Activated T-helper 17 cell treated with anti-CD3 and anti-CD28 coated beads, Interleukin-2, amount 50 U/mL, for 72 hours (primary cell): ENCODE measurements around the gene URI1. TPM values are rescaled to one million over a fixed set of nuclear protein-coding genes. Genes with fewer than 3 reads are reported as not detected.
A peak's percentile ranks its signal among the peaks of the same experiment; 100 is the strongest.
"Not testable (repeated sequence)": the region's sequence is repeated elsewhere in the genome, so short reads cannot be mapped to it uniquely, and the experiment has no call there.

Experiments
- ATAC-seq: fragments of 150-1000 bp; cut with Tn5 transposase; replicated peaks from 2 replicates; pipeline ENCODE4 v1.10.0; 2021; ENCODE audit warnings: mild to moderate bottlenecking, moderate library complexity
- H3K27ac Mint-ChIP-seq: one replicate; pipeline ENCODE4 v1.8.0; 2022; ENCODE audit warnings: mixed read lengths
- H3K27me3 Mint-ChIP-seq: one replicate; pipeline ENCODE4 v1.8.0; 2022; ENCODE audit warnings: mixed read lengths
- H3K36me3 Mint-ChIP-seq: one replicate; pipeline ENCODE4 v1.8.0; 2022; ENCODE audit warnings: low read depth, mild to moderate bottlenecking, mixed read lengths
- H3K4me1 Mint-ChIP-seq: one replicate; pipeline ENCODE4 v1.8.0; 2022; ENCODE audit warnings: mixed read lengths
- H3K4me3 Mint-ChIP-seq: one replicate; pipeline ENCODE4 v1.8.0; 2022; ENCODE audit warnings: mild to moderate bottlenecking, mixed read lengths
- H3K9me3 Mint-ChIP-seq: one replicate; pipeline ENCODE4 v1.8.0; 2022; ENCODE audit warnings: mixed read lengths
- total RNA-seq, 2 donors: library from RNA; stranded (reverse); gene quantifications; one replicate each; pipeline ENCODE4 v1.2.3, GENCODE V29; 2022

Gene URI1
- 10 to 100 TPM; 61.8 to 72.8 TPM for total RNA-seq

GRCh38 chr19:29941828-29942403, at the start of gene URI1:
Gene URI1, plus strand, starts transcription at chr19:29942239. Its CDS starts 309 bp downstream, at chr19:29942548.
- peak; percentile 86 for ATAC-seq
- Mint-ChIP-seq H3K36me3 (peaks cover 22% of the 10 kb centered on the region), H3K27me3 (peaks cover 10% of the 10 kb centered on the region), H3K9me3 (peaks cover 5% of the 10 kb centered on the region), H3K4me1 (peaks cover 25% of the 10 kb centered on the region), H3K4me3 (peak within 1 kb of the TSS; percentile 77), H3K27ac (peak within 1 kb of the TSS; percentile 77)

- ATAC-seq: no peak
- Mint-ChIP-seq H3K27ac (no peak overlapping the region), H3K9me3 (no peaks in the 10 kb centered on the region), H3K4me3 (no peak overlapping the region), H3K27me3 (no peaks in the 10 kb centered on the region), H3K36me3 (no peaks in the 10 kb centered on the region), H3K4me1 (peaks cover 4% of the 10 kb centered on the region)
Observed at GRCh38 chr19:29893606-29894284, 48.3 kb upstream of the URI1 start.

GRCh38 chr19:29896802-29897201, 45.2 kb upstream of the URI1 start:
- Mint-ChIP-seq H3K27me3 (no peaks in the 10 kb centered on the region), H3K36me3 (no peaks in the 10 kb centered on the region), H3K9me3 (no peaks in the 10 kb centered on the region), H3K27ac (no peak overlapping the region), H3K4me3 (no peak overlapping the region), H3K4me1 (no peaks in the 10 kb centered on the region)
- ATAC-seq: no peak

GRCh38 chr19:29897466-29897865, 44.6 kb upstream of the URI1 start:
- H3K27me3 Mint-ChIP-seq: no peaks in the 10 kb centered on the region
- ATAC-seq: no peak
- no peak overlapping the region for H3K4me3 Mint-ChIP-seq
- H3K9me3 Mint-ChIP-seq: no peaks in the 10 kb centered on the region
- no peak overlapping the region for H3K27ac Mint-ChIP-seq
- H3K36me3 Mint-ChIP-seq: no peaks in the 10 kb centered on the region
- no peaks in the 10 kb centered on the region for H3K4me1 Mint-ChIP-seq

- Mint-ChIP-seq H3K4me3 (no peak overlapping the region), H3K27ac (no peak overlapping the region), H3K27me3 (peaks cover 9% of the 10 kb centered on the region), H3K36me3 (no peaks in the 10 kb centered on the region), H3K9me3 (no peaks in the 10 kb centered on the region), H3K4me1 (no peaks in the 10 kb centered on the region)
- ATAC-seq: no peak
Observed at GRCh38 chr19:29904017-29904416, 38.0 kb upstream of the URI1 start.

GRCh38 chr19:29908963-29909944, 32.8 kb upstream of the URI1 start:
- no peaks in the 10 kb centered on the region for H3K4me1 Mint-ChIP-seq
- no peak for ATAC-seq
- H3K36me3 Mint-ChIP-seq: no peaks in the 10 kb centered on the region
- H3K27ac Mint-ChIP-seq: no peak overlapping the region
- H3K9me3 Mint-ChIP-seq: no peaks in the 10 kb centered on the region
- H3K27me3 Mint-ChIP-seq: peaks cover 14% of the 10 kb centered on the region
- no peak overlapping the region for H3K4me3 Mint-ChIP-seq

- Mint-ChIP-seq H3K4me3 (no peak overlapping the region), H3K4me1 (no peaks in the 10 kb centered on the region)
Observed at GRCh38 chr19:29914933-29915332, 27.1 kb upstream of the URI1 start.

GRCh38 chr19:29915832-29916231, 26.2 kb upstream of the URI1 start:
- H3K27ac Mint-ChIP-seq: not testable (repeated sequence)

More at GRCh38 chr19:29914933-29915332, 27.1 kb upstream of the URI1 start:
- no peaks in the 10 kb centered on the region for H3K36me3 Mint-ChIP-seq
- H3K27ac Mint-ChIP-seq: no peak overlapping the region
- peaks cover 20% of the 10 kb centered on the region for H3K27me3 Mint-ChIP-seq
- no peak for ATAC-seq
- no peaks in the 10 kb centered on the region for H3K9me3 Mint-ChIP-seq

GRCh38 chr19:29917911-29918310, 24.1 kb upstream of the URI1 start:
- Mint-ChIP-seq H3K36me3 (no peaks in the 10 kb centered on the region), H3K9me3 (no peaks in the 10 kb centered on the region), H3K4me1 (no peaks in the 10 kb centered on the region), H3K27me3 (peaks cover 19% of the 10 kb centered on the region), H3K4me3 (no peak overlapping the region), H3K27ac (no peak overlapping the region)
- ATAC-seq: no peak

More at GRCh38 chr19:29915832-29916231, 26.2 kb upstream of the URI1 start:
- ATAC-seq, H3K36me3 Mint-ChIP-seq, H3K4me1 Mint-ChIP-seq, H3K9me3 Mint-ChIP-seq, H3K4me3 Mint-ChIP-seq: not testable (repeated sequence)
- peaks cover 18% of the 10 kb centered on the region for H3K27me3 Mint-ChIP-seq

GRCh38 chr19:29918891-29919290, 23.1 kb upstream of the URI1 start:
- no peaks in the 10 kb centered on the region for H3K36me3 Mint-ChIP-seq
- H3K27ac Mint-ChIP-seq: no peak overlapping the region
- H3K27me3 Mint-ChIP-seq: peaks cover 19% of the 10 kb centered on the region
- no peak for ATAC-seq
- H3K9me3 Mint-ChIP-seq: no peaks in the 10 kb centered on the region
- H3K4me3 Mint-ChIP-seq: no peak overlapping the region
- H3K4me1 Mint-ChIP-seq: no peaks in the 10 kb centered on the region

- no peak overlapping the region for H3K4me3 Mint-ChIP-seq
- peaks cover 13% of the 10 kb centered on the region for H3K27me3 Mint-ChIP-seq
- no peaks in the 10 kb centered on the region for H3K9me3 Mint-ChIP-seq
- no peaks in the 10 kb centered on the region for H3K4me1 Mint-ChIP-seq
- H3K36me3 Mint-ChIP-seq: no peaks in the 10 kb centered on the region
- no peak for ATAC-seq
- no peak overlapping the region for H3K27ac Mint-ChIP-seq
Observed at GRCh38 chr19:29922972-29923371, 19.1 kb upstream of the URI1 start.

GRCh38 chr19:29923653-29924052, 18.4 kb upstream of the URI1 start:
- ATAC-seq: no peak
- peaks cover 9% of the 10 kb centered on the region for H3K27me3 Mint-ChIP-seq
- no peaks in the 10 kb centered on the region for H3K9me3 Mint-ChIP-seq
- H3K27ac Mint-ChIP-seq: no peak overlapping the region
- H3K4me3 Mint-ChIP-seq: no peak overlapping the region
- no peaks in the 10 kb centered on the region for H3K36me3 Mint-ChIP-seq
- H3K4me1 Mint-ChIP-seq: no peaks in the 10 kb centered on the region

- Mint-ChIP-seq H3K4me1 (no peaks in the 10 kb centered on the region), H3K27me3 (peaks cover 8% of the 10 kb centered on the region), H3K27ac (no peak overlapping the region), H3K36me3 (no peaks in the 10 kb centered on the region), H3K9me3 (no peaks in the 10 kb centered on the region), H3K4me3 (no peak overlapping the region)
- ATAC-seq: no peak
Observed at GRCh38 chr19:29926031-29926430, 16.0 kb upstream of the URI1 start.

- no peak overlapping the region for H3K4me3 Mint-ChIP-seq
- H3K4me1 Mint-ChIP-seq: no peaks in the 10 kb centered on the region
- ATAC-seq: no peak
- H3K27ac Mint-ChIP-seq: no peak overlapping the region
- no peaks in the 10 kb centered on the region for H3K36me3 Mint-ChIP-seq
- peaks cover 8% of the 10 kb centered on the region for H3K27me3 Mint-ChIP-seq
- H3K9me3 Mint-ChIP-seq: no peaks in the 10 kb centered on the region
Observed at GRCh38 chr19:29926801-29927200, 15.2 kb upstream of the URI1 start.
